ENCODE results near the gene PURB.

GRCh38 chr7:44845451-44845850 is 39.9 kb downstream of the PURB start:
- no peak for TF ChIP-seq RFX5 (IDR thresholded peaks at IDR 0.05; ENCODE audit: low read depth, low read length)
- TF ChIP-seq CTCF (conservative IDR thresholded peaks at IDR 0.05; ENCODE audit: low read depth, low read length): no peak
- no peak for TF ChIP-seq USF2 (IDR thresholded peaks at IDR 0.05; ENCODE audit: low read depth, low read length)
- no peak for TF ChIP-seq MXI1 (IDR thresholded peaks at IDR 0.05; ENCODE audit: borderline replicate concordance, low read depth, low read length)
- TF ChIP-seq CEBPB (IDR thresholded peaks at IDR 0.05; ENCODE audit: low read depth, low read length): no peak
- no peak for TF ChIP-seq RAD21 (IDR thresholded peaks at IDR 0.05; ENCODE audit: low read length)
- TF ChIP-seq NFE2L2 (IDR thresholded peaks at IDR 0.05; ENCODE audit: low read depth, low read length): no peak
- TF ChIP-seq POLR2A (IDR thresholded peaks at IDR 0.05; ENCODE audit: low read depth, low read length): no peak
- TF ChIP-seq RCOR1 (IDR thresholded peaks at IDR 0.05; ENCODE audit: insufficient replicate concordance, low read length): no peak
- no peak for TF ChIP-seq MAZ (IDR thresholded peaks at IDR 0.05; ENCODE audit: borderline replicate concordance, low read depth, low read length)
- TF ChIP-seq SMC3 (IDR thresholded peaks at IDR 0.05; ENCODE audit: low read depth, low read length): no peak
- no peak for TF ChIP-seq FOS (IDR thresholded peaks at IDR 0.05; ENCODE audit: low read depth, low read length)
